SU-DHL-6 (cell line): ENCODE measurements around the gene GNG7.

ENCODE experiments used
- EZH2phosphoT487 ChIP-seq: fragments of 200-600 bp; sonication (generic), shearing (Covaris generic); conservative IDR thresholded peaks from 2 replicates; pipeline ENCODE4 v1.6.1; 2018; ENCODE audit warnings: mild to moderate bottlenecking, antibody characterized with exemption, low read length, moderate library complexity, mixed read lengths
- TF ChIP-seq, protein P1 (sequence below): fragments of 200-600 bp; sonication (generic); IDR thresholded peaks from one replicate; pipeline ENCODE4 v1.5.1; 2017; ENCODE audit warnings: antibody characterized with exemption, mild to moderate bottlenecking, low read length, moderate library complexity; ENCODE audit not compliant: insufficient read depth, poor library complexity, severe bottlenecking

DNA sequence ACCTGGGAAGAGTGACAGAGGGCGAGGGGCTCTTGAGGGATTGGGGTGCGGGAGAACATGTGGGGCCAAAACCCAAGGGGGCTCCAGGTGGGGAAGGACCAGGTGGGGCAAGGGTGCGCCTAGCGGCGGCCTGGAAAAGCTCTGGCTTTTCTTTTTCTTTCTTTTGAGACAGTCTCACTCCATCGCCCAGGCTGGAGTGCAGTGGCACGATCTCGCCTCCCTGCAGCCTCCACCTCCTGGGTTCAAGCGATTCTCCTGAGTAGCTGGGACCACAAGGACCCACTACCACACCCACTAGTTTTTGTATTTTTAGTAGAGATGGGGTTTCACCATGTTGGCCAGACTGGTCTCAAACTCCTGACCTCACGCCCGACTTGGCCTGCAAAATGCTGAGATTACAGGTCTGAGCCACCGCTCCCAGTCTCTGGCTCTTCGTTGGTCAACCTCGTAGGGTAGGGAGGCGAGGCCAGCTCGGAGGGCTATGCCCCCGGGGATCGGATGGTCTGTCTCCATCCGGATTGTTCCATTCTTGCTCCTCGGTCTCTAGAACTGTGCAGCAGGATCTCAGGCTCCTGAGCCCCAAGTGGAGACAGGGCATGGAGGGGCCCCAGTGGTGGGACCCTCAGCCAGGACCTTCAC is 222.8 kb downstream of the GNG7 start:
- TF ChIP-seq, protein P1, sequence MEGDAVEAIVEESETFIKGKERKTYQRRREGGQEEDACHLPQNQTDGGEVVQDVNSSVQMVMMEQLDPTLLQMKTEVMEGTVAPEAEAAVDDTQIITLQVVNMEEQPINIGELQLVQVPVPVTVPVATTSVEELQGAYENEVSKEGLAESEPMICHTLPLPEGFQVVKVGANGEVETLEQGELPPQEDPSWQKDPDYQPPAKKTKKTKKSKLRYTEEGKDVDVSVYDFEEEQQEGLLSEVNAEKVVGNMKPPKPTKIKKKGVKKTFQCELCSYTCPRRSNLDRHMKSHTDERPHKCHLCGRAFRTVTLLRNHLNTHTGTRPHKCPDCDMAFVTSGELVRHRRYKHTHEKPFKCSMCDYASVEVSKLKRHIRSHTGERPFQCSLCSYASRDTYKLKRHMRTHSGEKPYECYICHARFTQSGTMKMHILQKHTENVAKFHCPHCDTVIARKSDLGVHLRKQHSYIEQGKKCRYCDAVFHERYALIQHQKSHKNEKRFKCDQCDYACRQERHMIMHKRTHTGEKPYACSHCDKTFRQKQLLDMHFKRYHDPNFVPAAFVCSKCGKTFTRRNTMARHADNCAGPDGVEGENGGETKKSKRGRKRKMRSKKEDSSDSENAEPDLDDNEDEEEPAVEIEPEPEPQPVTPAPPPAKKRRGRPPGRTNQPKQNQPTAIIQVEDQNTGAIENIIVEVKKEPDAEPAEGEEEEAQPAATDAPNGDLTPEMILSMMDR, result no peak
- TF ChIP-seq EZH2phosphoT487, result no peak
